ENCODE results near the gene TMEM223.

DNA sequence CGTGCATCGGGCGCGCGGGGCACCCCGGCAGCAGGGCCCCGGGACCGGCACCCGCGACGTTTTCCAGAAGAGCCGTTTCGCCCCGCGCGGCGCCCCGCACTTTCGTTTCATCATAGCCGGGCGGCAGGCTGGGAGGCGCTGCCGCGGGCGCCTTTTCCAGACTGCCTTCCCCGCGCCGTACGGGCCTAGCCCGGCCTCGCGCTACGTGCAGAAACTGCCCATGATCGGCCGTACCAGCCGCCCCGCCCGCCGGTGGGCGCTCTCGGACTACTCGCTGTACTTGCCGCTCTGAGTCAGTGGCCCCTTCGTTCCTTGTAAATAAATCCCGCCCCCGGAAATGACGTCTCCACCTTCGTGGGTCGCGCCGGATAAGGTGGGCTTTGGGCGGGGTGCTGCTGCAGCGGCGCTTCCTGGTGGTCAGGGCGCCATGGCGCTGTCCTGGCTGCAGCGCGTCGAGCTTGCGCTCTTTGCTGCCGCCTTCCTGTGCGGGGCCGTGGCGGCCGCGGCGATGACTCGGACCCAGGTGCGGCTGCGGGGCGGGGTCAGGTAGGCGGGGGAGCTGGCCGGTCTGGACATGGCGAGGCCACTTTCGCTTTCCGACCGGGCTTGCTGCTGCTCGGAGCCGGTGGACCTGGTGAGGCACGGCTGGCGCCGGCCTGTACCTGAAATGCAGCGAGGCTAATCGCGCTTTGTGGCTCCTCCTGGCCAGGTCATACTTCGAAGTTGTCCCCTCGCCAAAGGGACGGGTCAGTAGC is 4.6 kb downstream of the TMEM223 start, which contains the start of gene TMEM179B:
- TF ChIP-seq CTCF (IDR thresholded peaks at IDR 0.05): peak in 3 of 4 experiments; percentile 61 to 67 (median 61)
- TF ChIP-seq POLR2A (IDR thresholded peaks at IDR 0.05): peak; percentile 96 to 98

Data from uterus (tissue), 2 donors.